ENCODE data around the gene NRG2. TPM values are rescaled to one million over a fixed set of nuclear protein-coding genes. Genes with fewer than 3 reads are reported as not detected.

The NRG2 gene
- total RNA-seq, 1 experiment from 2014 or later: 1.8 TPM

DNA sequence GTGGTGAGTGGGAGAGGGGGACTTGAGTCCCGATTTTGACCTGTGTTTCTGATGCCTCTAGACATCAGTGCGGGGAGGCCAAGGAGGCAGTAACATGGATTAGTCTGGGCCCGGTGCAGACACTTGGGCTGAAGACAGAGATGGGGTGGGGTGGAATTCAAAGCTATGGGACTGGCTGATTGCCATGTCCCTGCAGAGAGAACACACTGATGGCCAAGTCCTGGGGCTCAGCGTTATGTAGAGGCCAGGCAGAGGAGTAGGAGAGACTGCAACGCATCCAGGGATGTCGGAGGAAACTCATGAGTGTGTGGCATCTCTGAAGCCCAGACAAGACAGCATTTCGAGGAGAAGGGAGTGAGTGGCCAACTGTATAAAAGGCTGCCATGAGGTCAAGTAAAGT is 217.4 kb downstream of the NRG2 start:
- Histone ChIP-seq H3K9ac (ENCODE audit: low read length) (no peak overlapping the region), H3K9me2 (replicated peaks; ENCODE audit: low read length) (no peaks in the 10 kb centered on the region), H2AFZ (ENCODE audit: low read length) (no peak overlapping the region), H3K4me2 (ENCODE audit: low read length) (no peak overlapping the region), H3K4me1 (ENCODE audit: insufficient read depth, low read length) (no peaks in the 10 kb centered on the region), H3K4me3 (ENCODE audit: low read length) (no peak overlapping the region), H3K9me3 (ENCODE audit: low read length) (no peaks in the 10 kb centered on the region), H3F3A (ENCODE audit: low read length, unreplicated experiment) (no peaks in the 10 kb centered on the region), H3K79me2 (ENCODE audit: low read length) (no peaks in the 10 kb centered on the region), H3K27ac (ENCODE audit: low read length) (no peak overlapping the region), H3K36me3 (ENCODE audit: low read depth, low read length) (no peaks in the 10 kb centered on the region), H4K20me1 (ENCODE audit: low read length) (no peaks in the 10 kb centered on the region), H3K27me3 (ENCODE audit: low read length) (peaks cover 24% of the 10 kb centered on the region)
- BruUV-seq (replicated peaks): no TSS peak
- ChIA-PET POLR2A (ENCODE audit: unreplicated experiment) (no interaction called here), CTCF (no interaction called here)
- DNase-seq: no peak
- ATAC-seq: no peak
- intact Hi-C loops (cut with micrococcal nuclease): no loop called here
- TF ChIP-seq, protein P1, sequence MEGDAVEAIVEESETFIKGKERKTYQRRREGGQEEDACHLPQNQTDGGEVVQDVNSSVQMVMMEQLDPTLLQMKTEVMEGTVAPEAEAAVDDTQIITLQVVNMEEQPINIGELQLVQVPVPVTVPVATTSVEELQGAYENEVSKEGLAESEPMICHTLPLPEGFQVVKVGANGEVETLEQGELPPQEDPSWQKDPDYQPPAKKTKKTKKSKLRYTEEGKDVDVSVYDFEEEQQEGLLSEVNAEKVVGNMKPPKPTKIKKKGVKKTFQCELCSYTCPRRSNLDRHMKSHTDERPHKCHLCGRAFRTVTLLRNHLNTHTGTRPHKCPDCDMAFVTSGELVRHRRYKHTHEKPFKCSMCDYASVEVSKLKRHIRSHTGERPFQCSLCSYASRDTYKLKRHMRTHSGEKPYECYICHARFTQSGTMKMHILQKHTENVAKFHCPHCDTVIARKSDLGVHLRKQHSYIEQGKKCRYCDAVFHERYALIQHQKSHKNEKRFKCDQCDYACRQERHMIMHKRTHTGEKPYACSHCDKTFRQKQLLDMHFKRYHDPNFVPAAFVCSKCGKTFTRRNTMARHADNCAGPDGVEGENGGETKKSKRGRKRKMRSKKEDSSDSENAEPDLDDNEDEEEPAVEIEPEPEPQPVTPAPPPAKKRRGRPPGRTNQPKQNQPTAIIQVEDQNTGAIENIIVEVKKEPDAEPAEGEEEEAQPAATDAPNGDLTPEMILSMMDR (conservative IDR thresholded peaks at IDR 0.05; ENCODE audit: low read depth, low read length): no peak
- TF ChIP-seq EZH2 (IDR thresholded peaks at IDR 0.05; ENCODE audit: low read length, unreplicated experiment) (no peak), EZH2phosphoT487 (IDR thresholded peaks at IDR 0.05; ENCODE audit: borderline replicate concordance, low read length) (no peak)

DNA sequence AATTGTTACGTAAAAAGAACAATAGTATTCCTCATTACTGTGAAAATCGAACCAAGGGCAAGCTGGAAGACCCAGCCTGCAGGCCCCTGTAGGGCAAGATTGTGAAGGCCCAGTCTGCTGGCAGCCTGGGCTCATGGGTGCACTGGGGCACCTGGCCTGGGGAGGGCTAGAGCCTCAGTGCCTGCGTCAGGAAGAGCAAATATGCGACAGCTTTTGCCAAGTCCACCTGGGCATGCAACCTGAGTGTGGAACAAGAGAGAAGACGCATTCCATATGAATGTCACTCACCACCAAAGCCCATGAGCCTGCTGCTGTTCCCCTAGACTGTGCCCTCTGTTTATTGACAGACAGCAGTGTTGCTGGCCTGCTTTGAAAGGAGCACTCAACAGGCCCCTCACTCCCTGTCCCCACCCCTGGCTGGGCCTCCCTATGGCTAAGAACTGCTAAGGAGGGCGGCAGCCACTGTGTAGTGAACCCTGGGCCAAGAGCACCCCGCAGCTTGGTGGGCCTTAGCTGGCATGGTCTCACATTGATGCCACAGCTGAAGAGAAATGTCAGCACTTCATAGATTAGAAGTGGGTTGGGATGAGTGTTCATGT is 219.2 kb downstream of the NRG2 start:
- ATAC-seq: no peak
- Histone ChIP-seq H3K4me3 (ENCODE audit: low read length) (no peak overlapping the region), H3K4me2 (ENCODE audit: low read length) (no peak overlapping the region), H2AFZ (ENCODE audit: low read length) (no peak overlapping the region), H3K79me2 (ENCODE audit: low read length) (no peaks in the 10 kb centered on the region), H3F3A (ENCODE audit: low read length, unreplicated experiment) (no peaks in the 10 kb centered on the region), H3K27me3 (ENCODE audit: low read length) (peaks cover 34% of the 10 kb centered on the region), H3K27ac (ENCODE audit: low read length) (no peak overlapping the region), H3K36me3 (ENCODE audit: low read depth, low read length) (no peaks in the 10 kb centered on the region), H3K9me2 (replicated peaks; ENCODE audit: low read length) (no peaks in the 10 kb centered on the region), H3K4me1 (ENCODE audit: insufficient read depth, low read length) (no peaks in the 10 kb centered on the region), H3K9me3 (ENCODE audit: low read length) (no peaks in the 10 kb centered on the region), H4K20me1 (ENCODE audit: low read length) (no peaks in the 10 kb centered on the region), H3K9ac (ENCODE audit: low read length) (no peak overlapping the region)
- intact Hi-C loops (cut with micrococcal nuclease): no loop called here
- POLR2A ChIA-PET (ENCODE audit: unreplicated experiment): no interaction called here
- no peak for DNase-seq
- CTCF ChIA-PET: no interaction called here
- TF ChIP-seq, protein P1 (conservative IDR thresholded peaks at IDR 0.05; ENCODE audit: low read depth, low read length): no peak
- BruUV-seq (replicated peaks): no TSS peak

DNA sequence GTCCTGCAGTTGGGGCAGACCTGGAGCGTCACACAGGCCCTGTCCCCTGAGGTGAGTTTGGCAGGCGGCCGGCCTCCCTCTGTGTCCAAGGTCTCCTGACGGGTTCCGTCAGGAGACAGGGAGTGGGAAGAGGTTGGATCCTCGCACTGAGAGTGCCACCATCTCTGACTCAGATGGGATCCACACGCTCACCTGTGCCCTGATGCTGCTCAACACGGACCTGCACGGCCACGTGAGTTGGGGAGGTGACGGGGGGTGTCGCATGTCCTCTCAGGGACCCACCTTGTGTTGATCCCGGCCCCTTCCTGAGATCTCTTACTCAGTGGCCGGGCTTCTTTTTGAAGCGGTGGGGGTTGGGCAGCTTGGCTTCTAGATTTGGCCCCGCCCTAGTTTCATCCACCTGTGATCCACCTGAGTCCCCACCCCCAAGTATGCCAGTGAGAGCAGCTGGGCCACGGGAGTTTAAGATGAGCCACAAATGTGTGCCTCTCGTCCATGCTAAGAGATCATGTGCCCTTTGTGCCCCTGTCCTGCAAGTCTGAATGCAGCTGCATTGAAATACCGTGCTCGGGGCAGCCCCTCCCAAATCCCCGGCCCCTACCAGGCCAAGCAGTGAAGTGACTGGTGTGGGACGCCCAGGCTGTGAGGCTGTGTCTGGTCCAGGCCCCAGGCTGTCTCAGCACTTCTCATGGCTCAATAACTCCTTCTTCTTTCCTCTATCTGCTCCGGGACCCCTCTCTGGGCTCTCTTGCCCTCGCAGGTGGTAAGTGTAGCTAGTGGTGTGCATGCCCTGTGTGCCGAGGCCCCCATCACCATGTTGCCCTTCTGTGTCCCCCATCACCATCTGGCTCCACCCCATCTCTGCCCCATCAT is 220.3 kb downstream of the NRG2 start:
- POLR2A ChIA-PET (ENCODE audit: unreplicated experiment): no interaction called here
- TF ChIP-seq, protein P1 (conservative IDR thresholded peaks at IDR 0.05; ENCODE audit: low read depth, low read length): no peak
- TF ChIP-seq EZH2 (IDR thresholded peaks at IDR 0.05; ENCODE audit: low read length, unreplicated experiment) (no peak), EZH2phosphoT487 (IDR thresholded peaks at IDR 0.05; ENCODE audit: borderline replicate concordance, low read length) (no peak)
- no peak overlapping the region for H3K4me2 ChIP-seq (ENCODE audit: low read length)
- H4K20me1 ChIP-seq (ENCODE audit: low read length): no peaks in the 10 kb centered on the region
- H2AFZ ChIP-seq (ENCODE audit: low read length): no peak overlapping the region
- peaks cover 33% of the 10 kb centered on the region for H3K27me3 ChIP-seq (ENCODE audit: low read length)
- BruUV-seq (replicated peaks): no TSS peak
- no peaks in the 10 kb centered on the region for H3K9me3 ChIP-seq (ENCODE audit: low read length)
- no peaks in the 10 kb centered on the region for H3F3A ChIP-seq (ENCODE audit: low read length, unreplicated experiment)
- no peak overlapping the region for H3K9ac ChIP-seq (ENCODE audit: low read length)
- H3K9me2 ChIP-seq (replicated peaks; ENCODE audit: low read length): no peaks in the 10 kb centered on the region
- no peak overlapping the region for H3K4me3 ChIP-seq (ENCODE audit: low read length)
- intact Hi-C loops (cut with micrococcal nuclease): no loop called here
- H3K4me1 ChIP-seq (ENCODE audit: insufficient read depth, low read length): no peaks in the 10 kb centered on the region
- H3K79me2 ChIP-seq (ENCODE audit: low read length): no peaks in the 10 kb centered on the region
- ATAC-seq (no peak), DNase-seq (no peak)
- H3K27ac ChIP-seq (ENCODE audit: low read length): no peak overlapping the region
- no peaks in the 10 kb centered on the region for H3K36me3 ChIP-seq (ENCODE audit: low read depth, low read length)
- CTCF ChIA-PET: no interaction called here

All from PC-3 (cell line).